Measurements from ENCODE around the gene ZGPAT. TPM values are rescaled to one million over a fixed set of nuclear protein-coding genes. Genes with fewer than 3 reads are reported as not detected.

Gene ZGPAT
- total RNA-seq, 1 donor from 2014 or later = 34.6 TPM

- no peaks in the 10 kb centered on the region for H3K4me1 Mint-ChIP-seq
- H3K27ac Mint-ChIP-seq = no peak overlapping the region
- H3K27me3 Mint-ChIP-seq (ENCODE audit: low read depth) = no peaks in the 10 kb centered on the region
- peaks cover 7% of the 10 kb centered on the region for H3K36me3 Mint-ChIP-seq
- TF ChIP-seq CTCF (IDR thresholded peaks at IDR 0.05; ENCODE audit: unreplicated experiment) = no peak
- no peak overlapping the region for H3K4me3 Mint-ChIP-seq
- DNase-seq (ENCODE audit: low spot score in 2 of 2, unreplicated experiment in 2 of 2) = no peak
- H3K9me3 Mint-ChIP-seq = no peaks in the 10 kb centered on the region
Observed at GRCh38 chr20:63689046-63690002, 18.5 kb upstream of the ZGPAT start.

GRCh38 chr20:63690003-63690897, 17.6 kb upstream of the ZGPAT start:
- no peak for DNase-seq (ENCODE audit: low spot score in 2 of 2, unreplicated experiment in 2 of 2)
- H3K4me1 Mint-ChIP-seq = no peaks in the 10 kb centered on the region
- H3K9me3 Mint-ChIP-seq = no peaks in the 10 kb centered on the region
- H3K27me3 Mint-ChIP-seq (ENCODE audit: low read depth) = no peaks in the 10 kb centered on the region
- TF ChIP-seq CTCF (IDR thresholded peaks at IDR 0.05; ENCODE audit: unreplicated experiment) = no peak
- H3K36me3 Mint-ChIP-seq = peaks cover 7% of the 10 kb centered on the region
- H3K27ac Mint-ChIP-seq = no peak overlapping the region
- no peak overlapping the region for H3K4me3 Mint-ChIP-seq

GRCh38 chr20:63690898-63691710, 16.7 kb upstream of the ZGPAT start:
- no peaks in the 10 kb centered on the region for H3K4me1 Mint-ChIP-seq
- no peak overlapping the region for H3K27ac Mint-ChIP-seq

GRCh38 chr20:63691711-63692435, 16.0 kb upstream of the ZGPAT start:
- no peaks in the 10 kb centered on the region for H3K27me3 Mint-ChIP-seq (ENCODE audit: low read depth)
- H3K9me3 Mint-ChIP-seq = no peaks in the 10 kb centered on the region
- no peak for TF ChIP-seq CTCF (IDR thresholded peaks at IDR 0.05; ENCODE audit: unreplicated experiment)
- no peak overlapping the region for H3K4me3 Mint-ChIP-seq
- no peak overlapping the region for H3K27ac Mint-ChIP-seq
- no peak for DNase-seq (ENCODE audit: low spot score in 2 of 2, unreplicated experiment in 2 of 2)
- peaks cover 7% of the 10 kb centered on the region for H3K36me3 Mint-ChIP-seq
- no peaks in the 10 kb centered on the region for H3K4me1 Mint-ChIP-seq

More at GRCh38 chr20:63690898-63691710, 16.7 kb upstream of the ZGPAT start:
- H3K9me3 Mint-ChIP-seq = no peaks in the 10 kb centered on the region
- no peaks in the 10 kb centered on the region for H3K27me3 Mint-ChIP-seq (ENCODE audit: low read depth)
- peaks cover 7% of the 10 kb centered on the region for H3K36me3 Mint-ChIP-seq
- DNase-seq (ENCODE audit: low spot score in 2 of 2, unreplicated experiment in 2 of 2) = no peak
- TF ChIP-seq CTCF (IDR thresholded peaks at IDR 0.05; ENCODE audit: unreplicated experiment) = no peak
- no peak overlapping the region for H3K4me3 Mint-ChIP-seq

Data from mesothelial cell of epicardium (in vitro differentiated cells).